Kidney capillary endothelial cell (primary cell): Measurements from ENCODE around the gene PLCXD1.
"Not testable (repeated sequence)": the region's sequence is repeated elsewhere in the genome, so short reads cannot be mapped to it uniquely, and the experiment has no call there.

ENCODE experiments used
- DNase-seq: peaks from one replicate; pipeline ENCODE4 v3.0.0-alpha.2; 2018; ENCODE audit warnings: low spot score

The PLCXD1 gene

DNA sequence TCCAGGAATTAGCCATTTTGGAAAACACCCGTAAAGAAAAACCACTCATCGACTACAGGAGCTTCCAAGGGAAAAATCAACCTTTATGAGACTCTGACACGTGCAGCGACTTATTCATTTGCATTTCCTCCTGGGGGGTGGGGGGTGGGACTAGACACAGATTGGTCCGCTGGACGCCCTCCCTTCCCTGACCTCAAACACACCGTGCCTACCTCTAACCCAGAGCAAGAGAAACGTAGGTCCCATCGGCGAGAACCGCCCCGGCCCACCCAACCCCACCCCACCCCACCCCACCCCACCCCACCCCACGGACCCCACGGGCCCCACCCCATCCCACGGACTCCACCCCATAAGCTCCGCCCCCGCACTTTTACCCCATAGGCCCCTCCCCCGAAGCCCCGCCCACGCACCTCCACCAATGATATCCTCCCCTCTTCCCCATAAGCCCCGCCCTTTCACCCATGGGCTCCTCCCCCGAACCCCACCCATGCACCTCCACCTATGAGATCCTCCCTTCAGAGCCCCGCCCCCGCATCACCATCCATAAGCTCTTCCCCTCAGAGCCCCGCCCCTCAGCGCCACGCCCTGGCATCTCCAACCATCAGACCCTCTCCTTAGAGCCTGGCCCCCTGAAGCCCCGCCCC is 36.4 kb downstream of the PLCXD1 start:
- DNase-seq: no peak

DNA sequence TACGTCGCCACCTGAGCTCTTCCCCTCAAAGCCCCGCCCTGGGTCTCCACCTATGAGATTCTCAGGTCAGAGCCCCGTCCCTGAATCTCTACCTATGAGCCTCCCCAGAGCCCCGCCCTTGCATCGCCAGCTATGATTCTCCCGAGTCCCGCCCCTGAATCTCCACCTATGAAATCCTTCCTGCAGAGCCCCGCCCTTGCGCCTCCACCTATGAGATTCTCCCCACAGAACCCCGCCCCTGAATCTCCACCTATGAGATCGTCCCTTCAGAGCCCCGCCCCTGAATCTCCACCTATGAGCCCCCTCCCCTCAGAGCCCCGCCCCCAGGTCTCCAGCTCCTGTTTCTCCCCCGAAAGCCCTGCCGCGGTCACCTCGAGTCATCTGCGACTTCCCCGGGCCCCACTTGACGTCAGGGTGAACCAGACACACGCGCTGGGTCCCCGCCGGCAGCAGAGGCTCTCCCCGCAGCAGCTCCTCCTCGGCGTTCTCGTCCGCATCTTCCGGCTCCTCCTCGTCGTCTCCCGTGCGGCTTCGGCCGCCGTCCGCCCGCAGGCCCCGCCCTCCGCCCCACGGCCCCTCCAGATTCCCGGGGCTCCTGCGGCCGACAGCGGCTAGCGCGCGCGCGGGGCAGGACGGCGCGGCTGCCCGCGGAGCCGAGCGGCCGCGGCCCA is 37.0 kb downstream of the PLCXD1 start:
- DNase-seq: peak; percentile 99

DNA sequence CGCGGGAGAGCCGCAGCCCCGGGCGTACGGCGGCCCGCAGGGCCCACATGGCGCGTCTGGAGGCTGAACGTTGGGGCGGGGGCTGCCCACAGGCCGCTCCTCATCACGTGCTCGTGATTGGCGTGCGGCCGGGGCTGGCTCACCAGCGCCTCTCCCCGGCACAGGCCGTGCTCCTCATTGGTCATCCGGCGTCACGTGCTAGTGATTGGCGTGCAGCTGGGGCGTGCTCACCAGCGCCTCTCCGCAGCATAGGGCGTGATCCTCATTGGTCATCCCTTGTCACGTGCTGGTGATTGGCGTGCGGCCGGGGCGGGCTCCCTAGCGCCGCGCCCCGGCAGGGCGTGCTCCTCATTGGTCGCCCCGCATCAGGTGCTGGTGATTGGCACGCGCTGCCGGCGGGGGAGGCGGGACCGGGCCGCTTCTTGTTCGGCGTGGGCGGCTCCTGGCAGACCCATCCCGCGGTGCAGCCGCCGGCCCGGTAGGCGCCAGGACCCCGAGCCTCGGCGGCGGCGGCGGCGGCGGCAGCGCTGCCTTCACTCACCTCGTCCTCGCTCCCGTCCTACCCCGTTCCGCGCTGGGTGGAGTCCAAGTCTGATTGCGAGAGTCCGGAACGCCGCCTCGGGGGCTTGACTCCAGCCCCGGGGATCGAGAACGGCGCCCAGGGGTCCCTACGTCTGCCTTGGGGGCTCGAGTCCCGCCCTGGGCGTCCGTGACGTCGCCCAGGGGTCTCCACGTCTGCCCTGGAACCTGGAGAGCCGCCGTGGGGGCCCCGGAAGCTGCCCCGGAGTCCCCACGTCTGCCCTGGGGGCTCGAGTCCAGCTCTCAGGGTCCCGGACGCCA is 37.8 kb downstream of the PLCXD1 start, which contains the start of gene GTPBP6:
GTPBP6 (minus strand) TSS at position 58 of the 840 bp plus-strand sequence; CDS start at position 49, 9 bp downstream.
- DNase-seq: peak; percentile 98

DNA sequence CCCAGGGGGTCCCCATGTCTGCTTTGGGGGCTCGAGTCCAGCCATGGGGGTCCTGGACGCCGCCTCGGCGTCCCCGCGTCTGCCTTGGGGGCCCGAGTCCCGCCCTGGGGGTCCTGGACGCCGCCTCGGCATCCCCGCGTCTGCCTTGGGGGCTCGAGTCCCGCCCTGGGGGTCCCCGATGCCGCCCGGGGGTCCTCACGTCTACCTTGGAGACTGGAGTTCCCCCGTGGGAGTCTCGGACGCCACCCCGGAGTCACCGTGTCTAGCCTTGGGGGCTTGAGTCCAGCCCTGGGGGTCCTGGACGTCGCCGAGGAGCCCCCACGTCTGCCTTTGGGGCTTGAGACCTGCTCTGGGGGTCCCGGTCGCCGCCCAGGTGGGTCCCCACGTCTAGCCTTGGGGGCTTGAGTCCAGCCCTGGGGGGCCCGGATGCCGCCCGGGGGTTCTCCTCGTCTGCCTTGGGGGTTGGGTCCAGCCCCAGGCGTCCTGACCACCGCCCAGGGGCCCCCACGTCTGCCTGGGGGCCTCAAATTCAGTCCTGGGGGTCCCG is 38.5 kb downstream of the PLCXD1 start:
- no peak for DNase-seq

DNA sequence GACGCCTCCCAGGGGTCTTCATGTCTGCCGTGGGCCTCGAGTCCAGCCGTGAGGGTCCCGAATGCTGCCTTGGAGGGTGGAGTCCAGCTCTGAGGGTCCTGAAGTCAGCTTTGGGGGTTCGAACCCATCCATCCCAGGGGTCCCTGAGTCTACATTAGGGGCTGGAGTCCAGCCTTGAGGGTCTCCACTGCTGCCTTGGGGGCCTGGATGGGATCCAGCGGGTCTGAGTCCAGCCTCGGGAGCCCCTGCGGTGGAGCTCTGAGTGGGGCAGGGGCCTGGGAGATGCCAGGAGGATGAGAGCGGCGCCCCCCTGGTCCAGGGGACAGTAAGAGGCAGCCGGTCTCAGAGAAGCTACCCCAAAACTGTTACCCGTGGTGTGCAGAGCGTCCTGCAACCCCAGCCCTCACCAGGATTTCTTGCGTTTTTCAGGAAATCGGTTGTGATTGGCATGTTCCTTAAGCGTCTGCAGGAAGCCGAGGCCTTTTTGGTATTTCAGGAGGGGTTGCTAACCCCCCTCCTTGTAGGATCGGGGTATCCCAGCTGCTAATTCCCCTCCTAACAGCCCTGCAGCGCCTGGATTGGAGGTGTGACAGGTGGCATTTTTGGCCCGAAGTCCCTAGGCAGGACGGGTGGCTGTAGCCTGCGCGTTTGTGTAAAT is 39.1 kb downstream of the PLCXD1 start:
- no peak for DNase-seq

DNA sequence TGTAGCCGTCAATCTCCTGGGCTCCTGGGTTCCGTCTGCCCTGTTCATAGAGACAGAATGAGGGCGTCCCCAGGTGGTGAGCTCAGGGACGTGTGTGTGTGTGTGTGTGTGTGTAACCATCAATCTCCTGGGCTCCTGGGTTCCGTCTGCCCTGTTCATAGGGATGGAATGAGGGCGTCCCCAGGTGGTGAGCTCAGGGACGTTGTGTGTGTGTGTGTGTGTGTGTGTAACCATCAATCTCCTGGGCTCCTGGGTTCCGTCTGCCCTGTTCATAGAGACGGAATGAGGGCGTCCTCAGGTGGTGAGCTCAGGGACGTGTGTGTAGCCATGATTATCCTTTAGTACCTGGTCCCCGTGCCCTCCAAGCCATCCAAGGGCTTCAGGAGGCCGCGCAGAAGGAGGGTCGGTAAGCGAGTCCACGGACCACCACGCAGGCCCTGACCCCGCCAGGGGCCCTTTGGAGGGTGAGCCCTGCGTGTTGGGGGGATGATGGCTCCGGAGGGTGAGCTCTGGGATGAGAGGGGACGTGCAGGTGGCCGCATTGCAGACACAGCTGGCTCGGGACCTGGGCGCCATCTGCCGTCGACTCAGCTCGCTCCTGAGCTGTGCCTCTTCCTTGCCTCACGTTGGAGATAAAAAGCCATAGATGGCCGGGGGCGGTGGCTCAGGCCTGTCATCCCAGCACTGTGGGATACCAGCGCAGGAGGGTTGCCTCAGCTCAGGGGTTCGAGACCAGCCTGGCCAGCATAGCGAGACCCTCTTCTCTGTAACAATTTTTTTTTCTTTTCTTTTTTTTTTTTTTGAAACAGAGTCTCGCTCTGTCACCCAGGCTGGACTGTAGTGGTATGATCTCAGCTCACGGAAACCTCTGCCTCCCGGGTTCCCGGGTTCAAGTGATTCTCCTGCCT is 42.8 kb downstream of the PLCXD1 start:
- DNase-seq: no peak

DNA sequence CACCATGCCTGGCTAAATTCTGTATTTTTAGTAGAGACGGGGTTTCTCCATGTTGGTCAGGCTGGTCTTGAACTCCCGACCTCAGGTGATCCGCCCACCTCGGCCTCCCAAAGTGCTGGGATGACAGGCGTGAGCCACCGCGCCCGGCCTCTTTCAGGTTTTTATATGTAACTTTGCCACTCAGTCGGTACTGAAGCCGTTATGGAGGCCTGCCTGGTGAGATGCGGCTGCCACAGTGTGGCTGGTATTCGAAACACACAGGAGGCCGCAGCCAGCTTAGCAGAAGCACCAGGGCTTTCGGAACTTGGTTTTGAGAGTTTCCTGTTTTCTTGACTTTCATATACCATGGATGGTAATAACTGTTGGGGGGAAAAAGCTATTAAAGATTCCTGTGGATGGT is 43.5 kb downstream of the PLCXD1 start:
- DNase-seq: not testable (repeated sequence)

DNA sequence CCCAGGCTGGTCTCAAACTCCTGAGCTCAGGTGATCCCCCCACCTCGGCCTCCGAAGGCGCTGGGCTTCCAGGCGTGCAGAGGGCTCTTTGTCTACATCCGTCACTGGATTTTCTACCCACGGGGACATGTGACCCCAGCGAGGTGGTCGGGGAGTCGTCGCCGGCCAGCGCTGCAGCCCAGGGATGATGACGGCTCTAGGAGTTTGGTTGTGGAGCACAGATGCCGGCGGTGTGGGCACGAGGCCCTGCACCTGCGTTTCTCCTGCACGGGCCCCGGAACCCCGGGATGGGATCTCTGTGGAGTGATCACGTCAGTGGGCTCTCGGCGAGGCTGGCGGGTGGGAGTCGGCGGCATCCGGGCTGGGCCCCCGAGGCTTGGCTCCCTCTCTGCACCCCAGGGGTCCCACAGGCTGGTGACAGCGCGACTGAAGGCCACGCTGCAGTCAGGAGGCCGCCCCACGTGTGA is 46.5 kb downstream of the PLCXD1 start:
- no peak for DNase-seq

DNA sequence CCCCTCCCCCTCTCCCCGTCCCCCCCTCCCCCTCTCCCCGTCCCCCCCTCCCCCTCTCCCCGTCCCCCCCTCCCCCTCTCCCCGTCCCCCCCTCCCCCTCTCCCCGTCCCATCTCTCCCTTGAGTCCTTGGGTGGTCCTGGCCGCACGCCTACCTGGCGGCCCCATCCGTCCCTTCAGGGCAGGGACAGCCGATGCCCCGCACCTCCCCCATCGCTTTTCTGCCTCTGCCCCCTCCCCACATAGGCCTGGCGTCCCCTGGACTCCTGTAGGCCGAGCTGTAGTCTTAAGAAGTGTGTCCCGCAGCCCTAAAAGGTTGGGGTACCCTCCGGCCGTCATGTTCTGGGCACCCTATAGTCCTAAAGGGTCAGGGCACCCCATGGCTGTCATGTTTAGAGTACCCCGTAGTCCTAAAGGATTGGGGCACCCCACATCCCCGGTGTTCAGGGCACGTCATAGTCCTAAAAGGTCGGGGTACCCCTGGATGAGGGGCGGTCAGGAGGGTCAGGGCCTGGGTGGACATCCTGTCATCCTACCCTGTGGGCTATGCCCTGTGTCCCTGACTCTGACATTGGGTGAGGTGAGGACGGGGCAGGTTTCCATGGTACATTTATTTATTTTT is 48.2 kb downstream of the PLCXD1 start:
- DNase-seq: no peak

DNA sequence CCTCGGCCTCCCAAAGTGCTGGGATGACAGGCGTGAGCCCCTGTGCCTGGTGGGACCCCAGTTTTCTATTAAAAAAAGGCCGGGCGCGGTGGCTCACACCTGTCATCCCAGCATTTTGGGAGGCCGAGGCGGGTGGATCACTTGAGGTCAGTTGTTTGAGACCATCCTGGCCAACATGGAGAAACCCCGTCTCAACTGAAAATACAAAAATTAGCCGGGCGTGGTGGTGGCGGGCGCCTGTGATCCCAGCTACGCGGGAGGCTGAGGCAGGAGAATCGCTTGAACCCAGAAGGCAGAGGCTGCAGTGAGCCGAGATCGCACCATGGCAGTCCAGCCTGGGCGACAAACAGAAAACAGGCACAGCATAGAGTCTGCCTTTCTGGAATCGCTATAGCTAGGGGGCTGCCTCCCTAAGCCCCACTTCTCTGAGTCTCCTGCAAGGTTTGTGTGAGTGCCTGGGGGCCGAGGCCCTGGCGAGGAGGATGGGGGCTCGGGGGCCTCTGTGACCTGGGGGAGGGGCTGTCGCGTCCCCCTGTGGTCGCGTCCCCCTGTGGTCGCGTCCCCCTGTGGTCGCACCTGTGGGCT is 49.1 kb downstream of the PLCXD1 start:
- not testable (repeated sequence) for DNase-seq

DNA sequence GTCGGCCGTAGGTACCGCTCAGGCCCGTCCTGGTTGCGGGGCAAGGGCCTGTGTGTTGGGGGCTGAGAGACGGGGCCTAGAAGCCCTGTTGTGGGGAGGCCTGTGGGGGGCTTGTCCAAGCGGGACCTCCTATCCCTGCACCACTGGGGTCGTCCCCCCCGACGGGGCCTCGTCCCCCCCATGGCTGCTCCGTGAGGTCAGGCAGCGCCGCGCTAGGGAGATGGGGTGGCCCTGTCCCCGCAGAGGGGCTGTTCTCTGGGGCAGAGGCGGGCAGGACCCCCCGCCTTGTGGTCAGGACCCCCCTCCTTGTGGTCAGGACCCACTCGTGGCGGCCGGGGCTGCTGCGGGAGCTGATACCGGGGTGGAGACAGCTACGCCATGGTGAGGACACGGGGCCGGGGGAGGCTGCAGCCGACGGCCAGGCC is 49.6 kb downstream of the PLCXD1 start:
- no peak for DNase-seq

DNA sequence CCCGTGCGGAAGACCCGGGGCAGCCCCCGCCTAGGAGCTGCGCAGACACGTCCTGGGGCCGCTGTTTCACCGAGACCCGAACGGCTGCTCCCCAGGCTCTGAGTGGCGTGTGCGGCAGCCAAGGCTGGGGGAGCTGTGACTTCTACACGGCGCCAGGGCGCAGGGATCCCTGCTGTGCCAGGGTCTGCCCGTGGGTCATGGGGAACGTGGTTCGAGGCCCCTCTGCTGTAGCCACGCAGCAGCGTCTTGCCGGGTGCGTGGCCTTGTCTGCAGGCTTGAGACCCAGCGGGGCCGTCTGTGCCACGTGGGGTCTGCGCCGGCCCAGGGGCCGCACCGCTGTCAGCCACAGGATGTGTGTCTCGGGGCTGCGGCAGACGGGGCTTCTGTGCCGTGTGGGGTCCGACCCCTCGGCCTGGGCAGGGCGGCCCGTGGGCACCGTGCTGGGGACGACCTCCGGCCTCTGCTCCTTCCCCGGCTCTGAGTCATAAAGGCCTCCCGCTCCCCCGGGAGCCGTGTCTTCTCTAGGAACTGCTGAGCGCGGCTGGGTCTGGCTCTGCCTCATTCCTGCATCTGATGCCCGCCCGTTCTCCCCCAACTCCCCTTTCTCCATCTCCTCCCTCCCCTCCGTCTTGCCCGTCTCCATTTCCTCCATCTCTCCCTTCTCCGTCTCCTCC is 50.1 kb downstream of the PLCXD1 start:
- DNase-seq: no peak

DNA sequence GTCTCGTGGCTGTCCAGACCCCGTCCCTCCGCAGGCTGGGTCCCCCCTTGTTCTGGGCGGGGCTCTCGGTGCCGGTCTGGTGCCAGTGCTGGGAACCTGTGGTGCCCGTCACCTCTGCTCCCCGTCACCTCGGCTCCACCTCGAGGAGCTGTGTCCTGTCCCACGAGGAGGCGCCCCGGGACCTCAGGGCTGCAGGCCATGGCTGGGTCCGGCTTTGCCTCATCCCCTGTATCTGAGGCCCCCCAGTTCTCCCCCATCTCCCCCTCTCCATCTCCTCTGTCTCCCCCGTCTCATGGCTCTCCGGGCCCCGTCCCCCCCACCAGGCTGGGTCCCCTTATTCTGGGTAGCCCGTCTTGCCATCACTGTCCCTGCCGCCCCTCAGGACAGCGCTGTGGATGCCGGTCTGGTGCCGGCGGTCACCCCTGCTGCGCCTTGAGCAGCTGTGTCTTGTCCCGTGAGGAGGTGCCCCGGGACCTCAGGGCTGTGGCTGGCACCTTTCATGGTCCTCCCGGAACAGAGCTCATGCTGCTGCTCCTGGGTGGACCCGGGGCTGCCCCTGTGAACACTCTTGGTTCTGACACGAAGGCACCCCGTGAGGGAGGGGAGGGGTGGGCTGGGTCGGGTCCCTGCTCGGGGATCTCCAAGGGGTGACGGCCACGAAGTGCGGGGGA is 50.8 kb downstream of the PLCXD1 start:
- no peak for DNase-seq

DNA sequence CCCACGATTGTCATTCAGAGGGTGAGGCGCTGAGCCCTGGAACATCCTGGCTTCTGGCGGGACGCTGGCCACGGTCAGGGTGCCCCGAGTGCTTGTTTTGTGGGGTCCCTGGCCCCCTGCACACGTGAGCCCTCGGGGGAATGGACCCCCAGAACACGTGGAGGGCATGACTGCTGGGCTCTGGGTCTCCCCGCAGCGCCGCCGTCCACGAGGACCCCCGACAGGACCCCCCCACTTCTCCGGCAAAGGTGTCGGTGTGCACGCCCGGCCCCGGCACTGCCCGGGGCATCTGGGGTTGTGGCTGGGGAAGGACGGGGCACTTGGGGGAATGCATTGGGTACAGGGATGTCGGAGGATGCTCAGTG is 51.3 kb downstream of the PLCXD1 start:
- DNase-seq: no peak

DNA sequence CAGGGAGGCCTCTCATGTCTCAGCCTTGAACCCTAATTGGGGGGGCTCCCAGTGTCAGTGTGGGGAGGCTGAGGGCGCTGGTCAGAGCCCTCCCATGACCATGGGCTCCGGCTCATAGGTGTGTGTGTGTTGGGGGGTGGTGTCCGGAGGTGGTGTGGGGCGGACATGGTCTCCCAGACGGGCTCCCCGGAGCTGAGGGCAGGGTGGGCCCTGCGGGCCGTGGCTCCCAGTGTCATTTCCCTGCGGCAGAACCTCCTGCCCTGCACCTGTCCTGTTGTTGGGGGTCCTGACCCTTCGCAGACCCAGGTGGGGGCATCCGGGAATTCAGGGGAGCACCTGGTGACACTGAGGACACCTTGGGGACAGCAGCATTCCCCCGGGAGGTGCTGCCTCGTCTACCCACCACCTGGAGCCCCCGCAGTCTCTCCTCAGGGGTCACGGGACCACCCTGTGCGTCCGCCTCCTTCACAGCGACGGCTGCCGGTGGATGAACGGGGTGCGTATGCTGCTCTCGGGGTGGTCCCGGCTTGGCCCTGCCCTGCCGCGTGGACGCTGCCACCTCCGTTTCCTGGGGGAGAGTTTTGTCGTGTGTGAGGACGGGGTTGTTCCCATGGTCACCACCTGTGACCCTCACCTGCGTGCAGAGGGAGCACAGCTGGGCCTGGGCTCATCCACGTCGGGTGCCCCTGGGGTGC is 51.9 kb downstream of the PLCXD1 start:
- DNase-seq: no peak

DNA sequence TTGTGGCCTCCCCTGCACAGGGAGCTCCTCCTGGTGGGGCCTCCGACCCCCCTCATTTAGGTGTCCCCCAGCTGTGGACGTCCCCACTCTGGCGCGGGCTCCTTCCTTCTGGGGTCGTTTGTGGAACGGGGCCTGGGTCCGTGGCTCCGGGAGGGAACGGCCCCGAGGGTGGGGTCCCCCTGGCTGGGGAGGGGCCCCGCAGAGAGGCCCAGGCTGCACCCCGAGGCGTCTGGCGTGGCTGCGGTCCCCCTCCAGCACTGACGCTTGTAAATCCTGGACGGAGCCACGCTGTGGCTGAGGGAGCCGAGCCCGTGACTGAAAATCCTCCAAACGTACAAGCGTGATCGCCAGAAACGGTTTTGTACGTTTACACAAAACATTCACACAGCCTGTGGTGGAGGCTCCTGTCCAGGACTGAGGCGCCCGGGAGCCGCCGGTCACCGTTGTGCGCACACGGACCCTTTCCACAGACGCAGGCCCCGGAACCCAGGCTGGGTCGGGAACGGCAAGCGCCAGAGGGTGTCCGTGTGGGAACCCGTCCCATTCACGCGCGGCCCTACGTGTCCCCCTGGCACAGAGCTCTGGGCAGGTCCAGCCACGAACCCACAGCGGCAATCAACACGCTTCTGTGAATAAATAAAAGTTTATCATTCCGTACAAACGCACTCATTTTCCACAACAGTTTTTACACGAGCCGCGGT is 52.6 kb downstream of the PLCXD1 start:
- no peak for DNase-seq

DNA sequence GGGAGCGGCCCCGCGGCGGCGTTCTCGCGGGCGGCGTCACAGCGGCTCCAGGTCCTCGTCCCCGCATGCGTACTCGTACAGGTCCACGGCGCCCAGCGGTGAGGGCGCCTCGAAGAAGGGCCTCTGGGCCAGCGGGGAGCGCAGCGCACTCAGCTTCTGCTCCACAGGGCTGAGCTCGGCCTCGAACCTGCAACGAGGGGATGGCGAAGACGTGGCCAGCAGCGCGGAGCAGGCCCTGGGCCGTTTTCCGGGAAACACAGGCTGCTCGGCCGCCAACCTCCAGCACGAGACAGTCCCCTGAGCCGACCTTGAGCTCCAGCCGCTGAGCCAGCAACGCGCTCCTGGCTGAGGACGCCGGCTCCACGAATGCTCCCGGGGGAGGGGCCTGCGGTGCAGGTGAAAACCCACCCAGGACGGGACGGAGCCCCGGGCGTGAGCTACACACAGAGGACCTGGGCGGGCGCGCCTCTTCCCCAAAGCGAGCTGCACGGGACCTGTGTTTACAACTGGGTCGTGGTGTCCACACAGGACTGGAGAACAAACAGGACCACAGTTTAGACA is 53.2 kb downstream of the PLCXD1 start:
- no peak for DNase-seq
